Fibroblast of lung (primary cell): ENCODE data around the gene PCSK6.

Source experiments
- EZH2 ChIP-seq: IDR thresholded peaks from 2 replicates; pipeline ENCODE4 v1.5.1; 2012; ENCODE audit warnings: low read length, control low read depth, mild to moderate bottlenecking; ENCODE audit errors: missing control alignments
- TF ChIP-seq, protein P1 (sequence below), 2 donors: IDR thresholded peaks in 1 of 2; conservative IDR thresholded peaks in 1 of 2; 1 replicate in 1 of 2; 2 replicates in 1 of 2; pipeline ENCODE4 v1.5.1; 2011 to 2012; ENCODE audit warnings: low read length in 2 of 2, control low read depth in 1 of 2, inconsistent platforms in 1 of 2, low read depth in 1 of 2, mild to moderate bottlenecking in 1 of 2

- TF ChIP-seq, protein P1, sequence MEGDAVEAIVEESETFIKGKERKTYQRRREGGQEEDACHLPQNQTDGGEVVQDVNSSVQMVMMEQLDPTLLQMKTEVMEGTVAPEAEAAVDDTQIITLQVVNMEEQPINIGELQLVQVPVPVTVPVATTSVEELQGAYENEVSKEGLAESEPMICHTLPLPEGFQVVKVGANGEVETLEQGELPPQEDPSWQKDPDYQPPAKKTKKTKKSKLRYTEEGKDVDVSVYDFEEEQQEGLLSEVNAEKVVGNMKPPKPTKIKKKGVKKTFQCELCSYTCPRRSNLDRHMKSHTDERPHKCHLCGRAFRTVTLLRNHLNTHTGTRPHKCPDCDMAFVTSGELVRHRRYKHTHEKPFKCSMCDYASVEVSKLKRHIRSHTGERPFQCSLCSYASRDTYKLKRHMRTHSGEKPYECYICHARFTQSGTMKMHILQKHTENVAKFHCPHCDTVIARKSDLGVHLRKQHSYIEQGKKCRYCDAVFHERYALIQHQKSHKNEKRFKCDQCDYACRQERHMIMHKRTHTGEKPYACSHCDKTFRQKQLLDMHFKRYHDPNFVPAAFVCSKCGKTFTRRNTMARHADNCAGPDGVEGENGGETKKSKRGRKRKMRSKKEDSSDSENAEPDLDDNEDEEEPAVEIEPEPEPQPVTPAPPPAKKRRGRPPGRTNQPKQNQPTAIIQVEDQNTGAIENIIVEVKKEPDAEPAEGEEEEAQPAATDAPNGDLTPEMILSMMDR (conservative IDR thresholded peaks at IDR 0.05 in 1 of 2, IDR thresholded peaks at IDR 0.05 in 1 of 2; ENCODE audit: low read depth in 1 of 2, low read length in 2 of 2), result peak; percentile 25 to 38
- TF ChIP-seq EZH2, result no peak
These were observed 168.9 kb downstream of the PCSK6 start for GRCh38 chr15:101320501-101321052.
